Neural cell (in vitro differentiated cells): Measurements from ENCODE around the gene SLC26A2. TPM values are rescaled to one million over a fixed set of nuclear protein-coding genes. Genes with fewer than 3 reads are reported as not detected.

Source experiments
- H2AFZ ChIP-seq: fragments of 200-600, 300-800 bp; sonication (generic), shearing (Covaris generic); 2 replicates; pipeline ENCODE4 v1.6.0; 2014; ENCODE audit warnings: low read depth, mild to moderate bottlenecking, antibody characterized with exemption, low read length, moderate library complexity
- H3F3A ChIP-seq: fragments of 200-600 bp; shearing (Covaris generic); 2 replicates; pipeline ENCODE4 v1.6.1; 2016; ENCODE audit warnings: mild to moderate bottlenecking, moderate library complexity, mixed read lengths, antibody characterized with exemption, low read length; ENCODE audit not compliant: insufficient read depth, poor library complexity, severe bottlenecking
- H3K27ac ChIP-seq: fragments of 200-600, 300-800 bp; sonication (generic), shearing (Covaris generic); 2 replicates; pipeline ENCODE4 v1.5.1; 2014; ENCODE audit warnings: mild to moderate bottlenecking, low read length, moderate library complexity
- H3K27me3 ChIP-seq: fragments of 300-800, 200-600 bp; sonication (generic), shearing (Covaris generic); 2 replicates; pipeline ENCODE4 v1.6.0; 2014; ENCODE audit warnings: mild to moderate bottlenecking, low read depth, low read length, moderate library complexity; ENCODE audit not compliant: insufficient read depth
- H3K36me3 ChIP-seq: fragments of 300-800, 200-600 bp; sonication (generic), shearing (Covaris generic); 2 replicates; pipeline ENCODE4 v1.5.1; 2014; ENCODE audit warnings: mild to moderate bottlenecking, antibody characterized with exemption, low read length, moderate library complexity; ENCODE audit not compliant: insufficient read depth
- H3K4me2 ChIP-seq: fragments of 300-800, 200-600 bp; sonication (generic), shearing (Covaris generic); 2 replicates; pipeline ENCODE4 v1.6.0; 2014; ENCODE audit warnings: mild to moderate bottlenecking, low read length
- H3K4me3 ChIP-seq: fragments of 300-800, 200-600 bp; sonication (generic), shearing (Covaris generic); 2 replicates; pipeline ENCODE4 v1.5.1; 2014; ENCODE audit warnings: mild to moderate bottlenecking, low read length, moderate library complexity
- H3K79me2 ChIP-seq: fragments of 200-600 bp; shearing (Covaris generic); replicated peaks from 2 replicates; pipeline ENCODE4 v1.6.0; 2014; ENCODE audit warnings: mild to moderate bottlenecking, low read length, moderate library complexity; ENCODE audit not compliant: insufficient read depth
- H3K9ac ChIP-seq: fragments of 300-800, 200-600 bp; sonication (generic), shearing (Covaris generic); 2 replicates; pipeline ENCODE4 v1.6.1; 2016; ENCODE audit warnings: mild to moderate bottlenecking, low read length, mixed read lengths
- H3K9me2 ChIP-seq: fragments of 200-600 bp; shearing (Covaris generic); 2 replicates; pipeline ENCODE4 v1.6.1; 2016; ENCODE audit warnings: mild to moderate bottlenecking, low read length, mixed read lengths; ENCODE audit not compliant: insufficient read depth
- H3K9me3 ChIP-seq: fragments of 200-600, 300-800 bp; sonication (generic), shearing (Covaris generic); 2 replicates; pipeline ENCODE4 v1.6.1; 2016; ENCODE audit warnings: mild to moderate bottlenecking, mixed run types, low read length, moderate library complexity, mixed read lengths
- H4K20me1 ChIP-seq: fragments of 200-600 bp; shearing (Covaris generic); 2 replicates; pipeline ENCODE4 v1.6.1; 2016; ENCODE audit warnings: mild to moderate bottlenecking, mixed run types; ENCODE audit not compliant: insufficient read depth
- EP300 ChIP-seq: fragments of 450-650 bp; conservative IDR thresholded peaks from 2 replicates; pipeline ENCODE4 v1.6.1; 2014; ENCODE audit warnings: antibody characterized with exemption, mild to moderate bottlenecking, moderate library complexity; ENCODE audit not compliant: poor library complexity, severe bottlenecking
- EZH2 ChIP-seq: fragments of 200-600, 300-800 bp; shearing (Covaris generic), sonication (generic); IDR thresholded peaks from 2 replicates; pipeline ENCODE4 v1.6.1; 2014; ENCODE audit warnings: antibody characterized with exemption, low read length, borderline replicate concordance, mild to moderate bottlenecking; ENCODE audit not compliant: insufficient read depth, poor library complexity, severe bottlenecking
- MXI1 ChIP-seq: fragments of 450-650 bp; conservative IDR thresholded peaks from 2 replicates; pipeline ENCODE4 v1.6.1; 2014; ENCODE audit warnings: antibody characterized with exemption, mild to moderate bottlenecking; ENCODE audit not compliant: poor library complexity, severe bottlenecking
- POLR2AphosphoS5 ChIP-seq: IDR thresholded peaks from 2 replicates; pipeline ENCODE4 v1.6.1; 2012
- RAD21 ChIP-seq: fragments of 450-650 bp; conservative IDR thresholded peaks from 2 replicates; pipeline ENCODE4 v1.6.1; 2014; ENCODE audit warnings: antibody characterized with exemption, mild to moderate bottlenecking, moderate library complexity
- SMC3 ChIP-seq: fragments of 450-650 bp; conservative IDR thresholded peaks from 2 replicates; pipeline ENCODE4 v1.6.1; 2014; ENCODE audit warnings: antibody characterized with exemption, mild to moderate bottlenecking, moderate library complexity; ENCODE audit not compliant: poor library complexity
- TAF1 ChIP-seq: IDR thresholded peaks from 2 replicates; pipeline ENCODE4 v1.6.1; 2012; ENCODE audit warnings: low read depth
- polyA plus RNA-seq: library from polyadenylated mRNA; depleted of rRNA; stranded (reverse); fragments of >200 nt; gene quantifications from 2 replicates; pipeline ENCODE4 v1.2.3, GENCODE V29; 2014
- TF ChIP-seq, protein P1 (sequence below): fragments of 450-650 bp; IDR thresholded peaks from 2 replicates; pipeline ENCODE4 v1.5.1; 2014; ENCODE audit warnings: antibody characterized with exemption, mild to moderate bottlenecking, moderate library complexity; ENCODE audit not compliant: poor library complexity, severe bottlenecking
- TF ChIP-seq, protein P2 (sequence below): IDR thresholded peaks from 2 replicates; pipeline ENCODE4 v1.6.1; 2012; ENCODE audit warnings: borderline replicate concordance

SLC26A2 gene
- polyA plus RNA-seq, 1 donor from 2014 or later: 5.4 TPM

- no peak overlapping the region for H3K4me2 ChIP-seq
- no peak overlapping the region for H3K4me3 ChIP-seq
- peaks cover 7% of the 10 kb centered on the region for H3K9me3 ChIP-seq
- no peak overlapping the region for H3K27ac ChIP-seq
- no peak overlapping the region for H2AFZ ChIP-seq
- TF ChIP-seq, protein P1, sequence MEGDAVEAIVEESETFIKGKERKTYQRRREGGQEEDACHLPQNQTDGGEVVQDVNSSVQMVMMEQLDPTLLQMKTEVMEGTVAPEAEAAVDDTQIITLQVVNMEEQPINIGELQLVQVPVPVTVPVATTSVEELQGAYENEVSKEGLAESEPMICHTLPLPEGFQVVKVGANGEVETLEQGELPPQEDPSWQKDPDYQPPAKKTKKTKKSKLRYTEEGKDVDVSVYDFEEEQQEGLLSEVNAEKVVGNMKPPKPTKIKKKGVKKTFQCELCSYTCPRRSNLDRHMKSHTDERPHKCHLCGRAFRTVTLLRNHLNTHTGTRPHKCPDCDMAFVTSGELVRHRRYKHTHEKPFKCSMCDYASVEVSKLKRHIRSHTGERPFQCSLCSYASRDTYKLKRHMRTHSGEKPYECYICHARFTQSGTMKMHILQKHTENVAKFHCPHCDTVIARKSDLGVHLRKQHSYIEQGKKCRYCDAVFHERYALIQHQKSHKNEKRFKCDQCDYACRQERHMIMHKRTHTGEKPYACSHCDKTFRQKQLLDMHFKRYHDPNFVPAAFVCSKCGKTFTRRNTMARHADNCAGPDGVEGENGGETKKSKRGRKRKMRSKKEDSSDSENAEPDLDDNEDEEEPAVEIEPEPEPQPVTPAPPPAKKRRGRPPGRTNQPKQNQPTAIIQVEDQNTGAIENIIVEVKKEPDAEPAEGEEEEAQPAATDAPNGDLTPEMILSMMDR: no peak
- no peaks in the 10 kb centered on the region for H4K20me1 ChIP-seq
- H3K9ac ChIP-seq: no peak overlapping the region
- no peaks in the 10 kb centered on the region for H3K9me2 ChIP-seq
- peaks cover 10% of the 10 kb centered on the region for H3K36me3 ChIP-seq
- peaks cover 4% of the 10 kb centered on the region for H3K79me2 ChIP-seq
- H3F3A ChIP-seq: no peaks in the 10 kb centered on the region
- H3K27me3 ChIP-seq: no peaks in the 10 kb centered on the region
Observed at GRCh38 chr5:150020249-150020648, 59.7 kb downstream of the SLC26A2 start.

- Histone ChIP-seq H3K4me3 (no peak overlapping the region), H3K27ac (no peak overlapping the region), H3K9me2 (no peaks in the 10 kb centered on the region), H3F3A (no peaks in the 10 kb centered on the region), H3K36me3 (no peaks in the 10 kb centered on the region), H4K20me1 (no peaks in the 10 kb centered on the region), H3K79me2 (no peaks in the 10 kb centered on the region), H3K9me3 (no peaks in the 10 kb centered on the region), H2AFZ (no peak overlapping the region), H3K4me2 (no peak overlapping the region), H3K9ac (no peak overlapping the region), H3K27me3 (no peaks in the 10 kb centered on the region)
- no peak for TF ChIP-seq EP300
- no peak for TF ChIP-seq EZH2
- no peak for TF ChIP-seq MXI1
- no peak for TF ChIP-seq POLR2AphosphoS5
- no peak for TF ChIP-seq RAD21
- TF ChIP-seq, protein P1: no peak
- TF ChIP-seq, protein P2, sequence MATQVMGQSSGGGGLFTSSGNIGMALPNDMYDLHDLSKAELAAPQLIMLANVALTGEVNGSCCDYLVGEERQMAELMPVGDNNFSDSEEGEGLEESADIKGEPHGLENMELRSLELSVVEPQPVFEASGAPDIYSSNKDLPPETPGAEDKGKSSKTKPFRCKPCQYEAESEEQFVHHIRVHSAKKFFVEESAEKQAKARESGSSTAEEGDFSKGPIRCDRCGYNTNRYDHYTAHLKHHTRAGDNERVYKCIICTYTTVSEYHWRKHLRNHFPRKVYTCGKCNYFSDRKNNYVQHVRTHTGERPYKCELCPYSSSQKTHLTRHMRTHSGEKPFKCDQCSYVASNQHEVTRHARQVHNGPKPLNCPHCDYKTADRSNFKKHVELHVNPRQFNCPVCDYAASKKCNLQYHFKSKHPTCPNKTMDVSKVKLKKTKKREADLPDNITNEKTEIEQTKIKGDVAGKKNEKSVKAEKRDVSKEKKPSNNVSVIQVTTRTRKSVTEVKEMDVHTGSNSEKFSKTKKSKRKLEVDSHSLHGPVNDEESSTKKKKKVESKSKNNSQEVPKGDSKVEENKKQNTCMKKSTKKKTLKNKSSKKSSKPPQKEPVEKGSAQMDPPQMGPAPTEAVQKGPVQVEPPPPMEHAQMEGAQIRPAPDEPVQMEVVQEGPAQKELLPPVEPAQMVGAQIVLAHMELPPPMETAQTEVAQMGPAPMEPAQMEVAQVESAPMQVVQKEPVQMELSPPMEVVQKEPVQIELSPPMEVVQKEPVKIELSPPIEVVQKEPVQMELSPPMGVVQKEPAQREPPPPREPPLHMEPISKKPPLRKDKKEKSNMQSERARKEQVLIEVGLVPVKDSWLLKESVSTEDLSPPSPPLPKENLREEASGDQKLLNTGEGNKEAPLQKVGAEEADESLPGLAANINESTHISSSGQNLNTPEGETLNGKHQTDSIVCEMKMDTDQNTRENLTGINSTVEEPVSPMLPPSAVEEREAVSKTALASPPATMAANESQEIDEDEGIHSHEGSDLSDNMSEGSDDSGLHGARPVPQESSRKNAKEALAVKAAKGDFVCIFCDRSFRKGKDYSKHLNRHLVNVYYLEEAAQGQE: no peak
- no peak for TF ChIP-seq SMC3
- no peak for TF ChIP-seq TAF1
Observed at GRCh38 chr5:150021491-150022157, 61.1 kb downstream of the SLC26A2 start.
